SU-DHL-6 (cell line): ENCODE measurements around the gene MRO.

Experiments
- H2AFZ ChIP-seq: fragments of 200-600 bp; sonication (generic); 2 replicates; pipeline ENCODE4 v1.6.1; 2014; ENCODE audit warnings: low read depth, mild to moderate bottlenecking, moderate library complexity, mixed read lengths, antibody characterized with exemption, low read length; ENCODE audit not compliant: severe bottlenecking
- H3F3A ChIP-seq: fragments of 200-600 bp; shearing (Covaris generic); 2 replicates; pipeline ENCODE4 v1.6.0; 2016; ENCODE audit warnings: antibody characterized with exemption, mild to moderate bottlenecking; ENCODE audit not compliant: insufficient read depth
- H3K27ac ChIP-seq: fragments of 200-600 bp; sonication (generic); 2 replicates; pipeline ENCODE4 v1.5.1; 2016; ENCODE audit warnings: low read depth, mild to moderate bottlenecking, low read length, moderate library complexity, mixed read lengths
- H3K27me3 ChIP-seq: fragments of 200-600 bp; sonication (generic), shearing (Covaris generic); 2 replicates; pipeline ENCODE4 v1.6.0; 2014; ENCODE audit warnings: mild to moderate bottlenecking, low read length
- H3K36me3 ChIP-seq: fragments of 200-600 bp; sonication (generic); 2 replicates; pipeline ENCODE4 v1.6.1; 2014; ENCODE audit warnings: mild to moderate bottlenecking, low read length, mixed read lengths
- H3K4me2 ChIP-seq: fragments of 300-600, 200-600 bp; shearing (Covaris generic), sonication (generic); 2 replicates; pipeline ENCODE4 v1.6.0; 2014; ENCODE audit warnings: low read length, low read depth, mild to moderate bottlenecking; ENCODE audit not compliant: poor library complexity, severe bottlenecking
- H3K4me3 ChIP-seq: fragments of 200-600 bp; sonication (generic); 2 replicates; pipeline ENCODE4 v1.5.1; 2014; ENCODE audit warnings: antibody characterized with exemption, low read length, mild to moderate bottlenecking, mixed read lengths; ENCODE audit not compliant: insufficient read depth, poor library complexity, severe bottlenecking
- H3K79me2 ChIP-seq: fragments of 200-600 bp; sonication (generic); 2 replicates; pipeline ENCODE4 v1.6.1; 2014; ENCODE audit warnings: mild to moderate bottlenecking, low read length, moderate library complexity; ENCODE audit not compliant: insufficient read depth
- H3K9ac ChIP-seq: fragments of 200-600 bp; sonication (generic); 2 replicates; pipeline ENCODE4 v1.7.0; 2014; ENCODE audit warnings: mild to moderate bottlenecking, low read length
- H3K9me2 ChIP-seq: fragments of 200-600 bp; sonication (generic); replicated peaks from 2 replicates; pipeline ENCODE4 v1.6.1; 2014; ENCODE audit warnings: low read length; ENCODE audit not compliant: insufficient read depth
- H3K9me3 ChIP-seq: fragments of 200-600 bp; sonication (generic); 2 replicates; pipeline ENCODE4 v1.6.1; 2014; ENCODE audit warnings: low read length, mixed read lengths; ENCODE audit not compliant: insufficient read depth
- H4K20me1 ChIP-seq: fragments of 200-600 bp; sonication (generic); 2 replicates; pipeline ENCODE4 v1.6.1; 2014; ENCODE audit warnings: low read depth, mild to moderate bottlenecking, antibody characterized with exemption, low read length, moderate library complexity, mixed read lengths
- EZH2phosphoT487 ChIP-seq: fragments of 200-600 bp; sonication (generic), shearing (Covaris generic); conservative IDR thresholded peaks from 2 replicates; pipeline ENCODE4 v1.6.1; 2018; ENCODE audit warnings: mild to moderate bottlenecking, antibody characterized with exemption, low read length, moderate library complexity, mixed read lengths
- TF ChIP-seq, protein P1 (sequence below): fragments of 200-600 bp; sonication (generic); IDR thresholded peaks from one replicate; pipeline ENCODE4 v1.5.1; 2017; ENCODE audit warnings: antibody characterized with exemption, mild to moderate bottlenecking, low read length, moderate library complexity; ENCODE audit not compliant: insufficient read depth, poor library complexity, severe bottlenecking

Gene MRO

DNA sequence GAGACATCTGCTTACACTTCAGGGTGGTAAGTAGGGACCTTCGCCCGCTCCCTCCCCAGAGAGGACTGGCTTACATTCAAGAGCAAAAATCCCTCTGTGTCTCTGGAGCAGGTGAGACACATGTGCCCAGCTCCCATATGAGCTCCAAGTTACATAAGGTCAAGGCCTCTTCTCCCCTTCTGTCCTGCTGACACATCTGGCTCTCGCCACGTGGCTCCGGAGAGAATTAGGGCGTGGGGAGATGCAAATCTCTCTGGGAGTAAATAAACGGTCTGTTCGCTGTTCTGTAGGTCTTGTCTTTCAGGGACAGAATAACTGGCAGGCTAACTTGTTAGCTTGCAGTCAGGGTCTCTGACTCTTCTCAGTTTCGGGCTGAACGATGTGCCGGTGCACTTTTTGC lies 16.2 kb downstream of the MRO start:
- H4K20me1 ChIP-seq = no peaks in the 10 kb centered on the region
- TF ChIP-seq EZH2phosphoT487 = no peak
- TF ChIP-seq, protein P1, sequence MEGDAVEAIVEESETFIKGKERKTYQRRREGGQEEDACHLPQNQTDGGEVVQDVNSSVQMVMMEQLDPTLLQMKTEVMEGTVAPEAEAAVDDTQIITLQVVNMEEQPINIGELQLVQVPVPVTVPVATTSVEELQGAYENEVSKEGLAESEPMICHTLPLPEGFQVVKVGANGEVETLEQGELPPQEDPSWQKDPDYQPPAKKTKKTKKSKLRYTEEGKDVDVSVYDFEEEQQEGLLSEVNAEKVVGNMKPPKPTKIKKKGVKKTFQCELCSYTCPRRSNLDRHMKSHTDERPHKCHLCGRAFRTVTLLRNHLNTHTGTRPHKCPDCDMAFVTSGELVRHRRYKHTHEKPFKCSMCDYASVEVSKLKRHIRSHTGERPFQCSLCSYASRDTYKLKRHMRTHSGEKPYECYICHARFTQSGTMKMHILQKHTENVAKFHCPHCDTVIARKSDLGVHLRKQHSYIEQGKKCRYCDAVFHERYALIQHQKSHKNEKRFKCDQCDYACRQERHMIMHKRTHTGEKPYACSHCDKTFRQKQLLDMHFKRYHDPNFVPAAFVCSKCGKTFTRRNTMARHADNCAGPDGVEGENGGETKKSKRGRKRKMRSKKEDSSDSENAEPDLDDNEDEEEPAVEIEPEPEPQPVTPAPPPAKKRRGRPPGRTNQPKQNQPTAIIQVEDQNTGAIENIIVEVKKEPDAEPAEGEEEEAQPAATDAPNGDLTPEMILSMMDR = no peak
- H3K9me2 ChIP-seq = no peaks in the 10 kb centered on the region
- no peak overlapping the region for H3K4me2 ChIP-seq
- no peak overlapping the region for H3K4me3 ChIP-seq
- no peak overlapping the region for H3K9ac ChIP-seq
- H3K36me3 ChIP-seq = no peaks in the 10 kb centered on the region
- H3K27me3 ChIP-seq = no peaks in the 10 kb centered on the region
- H3F3A ChIP-seq = no peaks in the 10 kb centered on the region
- no peak overlapping the region for H3K27ac ChIP-seq
- H3K79me2 ChIP-seq = no peaks in the 10 kb centered on the region
- H2AFZ ChIP-seq = no peak overlapping the region
- no peaks in the 10 kb centered on the region for H3K9me3 ChIP-seq

DNA sequence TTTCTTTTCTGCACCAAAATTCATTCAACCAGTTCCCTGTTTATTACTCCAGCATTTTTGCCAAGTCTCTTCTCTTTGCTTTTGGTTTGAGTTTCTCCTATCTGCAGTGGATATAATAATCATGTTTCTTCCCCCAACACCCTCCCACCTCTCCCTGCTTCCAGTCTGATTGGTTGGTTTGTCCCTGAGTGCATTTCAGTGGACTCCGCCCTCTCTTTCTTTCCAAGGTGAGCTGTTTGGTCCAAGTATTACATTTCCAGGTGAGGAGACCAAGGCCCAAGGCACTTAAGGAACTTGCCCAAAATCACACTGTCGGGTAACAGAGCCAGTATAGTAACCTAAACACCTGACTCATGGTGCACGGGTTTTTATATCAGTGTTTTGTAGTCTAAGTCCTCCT lies 17.7 kb downstream of the MRO start:
- H3K27ac ChIP-seq = no peak overlapping the region
- H3K4me2 ChIP-seq = no peak overlapping the region
- TF ChIP-seq, protein P1 = no peak
- no peak for TF ChIP-seq EZH2phosphoT487
- no peaks in the 10 kb centered on the region for H3K9me3 ChIP-seq
- H4K20me1 ChIP-seq = no peaks in the 10 kb centered on the region
- H2AFZ ChIP-seq = no peak overlapping the region
- no peaks in the 10 kb centered on the region for H3F3A ChIP-seq
- no peaks in the 10 kb centered on the region for H3K9me2 ChIP-seq
- H3K27me3 ChIP-seq = no peaks in the 10 kb centered on the region
- no peak overlapping the region for H3K4me3 ChIP-seq
- H3K36me3 ChIP-seq = no peaks in the 10 kb centered on the region
- no peak overlapping the region for H3K9ac ChIP-seq
- no peaks in the 10 kb centered on the region for H3K79me2 ChIP-seq

DNA sequence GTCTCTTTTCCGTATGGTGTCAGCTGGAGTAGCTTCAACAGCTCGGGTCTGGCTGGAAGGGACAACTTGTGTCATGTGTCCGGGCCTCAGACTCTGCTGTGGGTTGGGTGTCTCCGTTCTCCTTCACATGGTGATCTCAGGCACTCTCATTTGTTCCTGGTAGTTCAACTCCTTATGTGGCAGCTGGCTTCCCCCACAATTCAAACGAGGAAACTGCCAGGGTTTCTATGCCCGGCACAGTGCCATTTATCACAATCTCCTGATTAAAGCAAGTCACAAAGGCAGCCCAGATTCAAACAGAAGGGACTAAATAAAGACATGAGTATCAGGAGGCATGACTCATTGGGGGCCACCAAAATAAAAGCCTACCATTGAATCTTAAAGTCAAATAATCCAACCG lies 22.7 kb downstream of the MRO start:
- Histone ChIP-seq H4K20me1 (no peaks in the 10 kb centered on the region), H3K9me2 (no peaks in the 10 kb centered on the region), H3K4me3 (no peak overlapping the region), H2AFZ (no peak overlapping the region), H3F3A (no peaks in the 10 kb centered on the region), H3K79me2 (no peaks in the 10 kb centered on the region), H3K4me2 (no peak overlapping the region), H3K9ac (no peak overlapping the region), H3K36me3 (no peaks in the 10 kb centered on the region), H3K27me3 (no peaks in the 10 kb centered on the region), H3K27ac (no peak overlapping the region), H3K9me3 (no peaks in the 10 kb centered on the region)
- TF ChIP-seq, protein P1 = no peak
- TF ChIP-seq EZH2phosphoT487 = no peak

DNA sequence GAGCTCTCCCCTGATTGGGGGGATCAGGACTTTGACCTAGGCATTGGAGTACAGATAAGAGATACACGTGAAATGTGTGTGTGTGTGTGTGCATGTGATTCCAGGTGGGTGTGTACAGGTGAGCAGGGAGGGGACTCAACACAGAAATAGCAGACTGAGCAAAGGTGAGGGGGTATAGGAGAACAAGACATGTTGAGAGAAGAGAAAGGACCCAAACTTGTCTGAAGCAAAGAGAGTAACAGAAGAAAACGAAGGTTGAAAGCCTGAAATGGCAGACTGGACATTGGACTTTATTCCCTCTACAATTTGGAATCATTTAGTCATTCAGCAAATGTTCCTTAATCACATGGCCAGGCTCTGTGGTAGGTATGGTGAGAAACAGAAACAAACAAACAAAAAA lies 23.3 kb downstream of the MRO start:
- no peaks in the 10 kb centered on the region for H3F3A ChIP-seq
- H3K27ac ChIP-seq = no peak overlapping the region
- no peaks in the 10 kb centered on the region for H4K20me1 ChIP-seq
- H3K9ac ChIP-seq = no peak overlapping the region
- H3K27me3 ChIP-seq = no peaks in the 10 kb centered on the region
- no peaks in the 10 kb centered on the region for H3K9me3 ChIP-seq
- H3K36me3 ChIP-seq = no peaks in the 10 kb centered on the region
- H2AFZ ChIP-seq = no peak overlapping the region
- H3K4me3 ChIP-seq = no peak overlapping the region
- no peak overlapping the region for H3K4me2 ChIP-seq
- no peaks in the 10 kb centered on the region for H3K9me2 ChIP-seq
- no peak for TF ChIP-seq EZH2phosphoT487
- TF ChIP-seq, protein P1 = no peak
- H3K79me2 ChIP-seq = no peaks in the 10 kb centered on the region
